NCI-H1930 (cell line): ENCODE data around the gene OR2AT4.
A peak's percentile ranks its signal among the peaks of the same experiment; 100 is the strongest.
"Not testable (repeated sequence)": the region's sequence is repeated elsewhere in the genome, so short reads cannot be mapped to it uniquely, and the experiment has no call there.

Experiments
- DNase-seq, 2 experiments: peaks; one replicate each; lab custom pipeline; 2025; lab: John Stamatoyannopoulos, UW

The OR2AT4 gene

GRCh38 chr11:75068559-75068958 is 28.1 kb downstream of the OR2AT4 start:
- DNase-seq, result no peak

- DNase-seq, result no peak
Observed at GRCh38 chr11:75066061-75066460, 30.6 kb downstream of the OR2AT4 start.

GRCh38 chr11:75063741-75064314 is 32.8 kb downstream of the OR2AT4 start:
- DNase-seq, result no peak

- DNase-seq, result no peak
Observed at GRCh38 chr11:75059299-75059698, 37.4 kb downstream of the OR2AT4 start.

GRCh38 chr11:75056814-75057213 is 39.9 kb downstream of the OR2AT4 start:
- no peak for DNase-seq

GRCh38 chr11:75055511-75055910 is 41.2 kb downstream of the OR2AT4 start:
- DNase-seq, result no peak

GRCh38 chr11:75052457-75052856 is 44.2 kb downstream of the OR2AT4 start:
- no peak for DNase-seq

GRCh38 chr11:75051043-75051442 is 45.6 kb downstream of the OR2AT4 start:
- DNase-seq, result no peak

- no peak for DNase-seq
Observed at GRCh38 chr11:75050516-75050915, 46.2 kb downstream of the OR2AT4 start.

GRCh38 chr11:75049501-75050266 is 47.0 kb downstream of the OR2AT4 start:
- DNase-seq, result not testable (repeated sequence)

- no peak for DNase-seq
Observed at GRCh38 chr11:75047191-75047590, 49.5 kb downstream of the OR2AT4 start.

GRCh38 chr11:75046668-75047067 is 50.0 kb downstream of the OR2AT4 start:
- not testable (repeated sequence) for DNase-seq

- not testable (repeated sequence) for DNase-seq
Observed at GRCh38 chr11:75044381-75045170, 52.1 kb downstream of the OR2AT4 start.

- not testable (repeated sequence) for DNase-seq
Observed at GRCh38 chr11:75041821-75042220, 54.9 kb downstream of the OR2AT4 start.

GRCh38 chr11:75041263-75041662 is 55.4 kb downstream of the OR2AT4 start:
- no peak for DNase-seq

GRCh38 chr11:75040167-75040770 is 56.4 kb downstream of the OR2AT4 start:
- DNase-seq, result no peak

- DNase-seq, result no peak
Observed at GRCh38 chr11:75035911-75036565, 60.6 kb downstream of the OR2AT4 start.

GRCh38 chr11:75035256-75035655 is 61.4 kb downstream of the OR2AT4 start:
- DNase-seq, result no peak

GRCh38 chr11:75033916-75034315 is 62.8 kb downstream of the OR2AT4 start:
- DNase-seq, result no peak

GRCh38 chr11:75032550-75032935 is 64.1 kb downstream of the OR2AT4 start:
- no peak for DNase-seq

- DNase-seq, result peak; percentile 20 to 46
Observed at GRCh38 chr11:75031771-75032549, 64.7 kb downstream of the OR2AT4 start.
